ENCODE data around the gene GPX4. TPM values are rescaled to one million over a fixed set of nuclear protein-coding genes. Genes with fewer than 3 reads are reported as not detected.

Gene GPX4
- total RNA-seq, 1 experiment from 2014 or later = 577 TPM

DNA sequence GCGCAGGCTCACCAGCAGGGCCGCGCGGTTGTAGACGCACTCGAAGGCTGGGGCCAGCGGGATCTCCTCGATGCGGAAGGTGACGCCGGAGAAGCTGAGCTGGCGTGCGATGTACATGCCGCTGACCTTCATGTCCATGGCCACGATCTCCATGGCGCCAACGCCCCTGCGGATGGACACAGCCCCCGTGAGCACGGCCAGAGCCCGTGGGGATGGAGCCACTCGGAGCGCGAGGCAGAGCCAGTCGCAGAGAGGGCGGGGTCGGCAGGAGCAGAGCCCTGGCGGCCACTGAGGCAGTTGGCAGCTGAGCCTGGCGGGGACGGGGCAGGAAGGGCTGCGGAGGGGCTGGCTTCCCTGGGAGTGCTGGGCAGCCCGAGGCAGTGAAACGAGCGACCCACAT lies 15.2 kb downstream of the GPX4 start:
- BruUV-seq (replicated peaks) = no TSS peak
- Histone ChIP-seq H3K36me3 (ENCODE audit: control insufficient read depth, insufficient read depth, low read length) (peaks cover 3% of the 10 kb centered on the region), H3K27ac (ENCODE audit: low read length) (no peak overlapping the region), H3K4me3 (ENCODE audit: low read depth in 2 of 2, low read length in 2 of 2) (no peak overlapping the region), H3K9me3 (ENCODE audit: control insufficient read depth, insufficient read depth, low read depth, low read length) (no peaks in the 10 kb centered on the region), H3K4me1 (ENCODE audit: control insufficient read depth, insufficient read depth, low read length) (peaks cover 4% of the 10 kb centered on the region), H3K27me3 (ENCODE audit: control insufficient read depth, insufficient read depth, low read length) (no peaks in the 10 kb centered on the region)
- POLR2A ChIA-PET = no interaction called here
- CTCF ChIA-PET = no interaction called here
- no peak for DNase-seq (ENCODE audit: low read depth, low spot score)
- no peak for ATAC-seq
- TF ChIP-seq TCF7L2 (IDR thresholded peaks at IDR 0.05; ENCODE audit: low read depth, low read length) (no peak), SIN3A (IDR thresholded peaks at IDR 0.05; ENCODE audit: borderline replicate concordance, insufficient read depth, low read depth, low read length) (no peak), POLR2AphosphoS5 (IDR thresholded peaks at IDR 0.05; ENCODE audit: low read depth, low read length) (no peak), CTCF (IDR thresholded peaks at IDR 0.05) (no peak)
- TF ChIP-seq, protein P1, sequence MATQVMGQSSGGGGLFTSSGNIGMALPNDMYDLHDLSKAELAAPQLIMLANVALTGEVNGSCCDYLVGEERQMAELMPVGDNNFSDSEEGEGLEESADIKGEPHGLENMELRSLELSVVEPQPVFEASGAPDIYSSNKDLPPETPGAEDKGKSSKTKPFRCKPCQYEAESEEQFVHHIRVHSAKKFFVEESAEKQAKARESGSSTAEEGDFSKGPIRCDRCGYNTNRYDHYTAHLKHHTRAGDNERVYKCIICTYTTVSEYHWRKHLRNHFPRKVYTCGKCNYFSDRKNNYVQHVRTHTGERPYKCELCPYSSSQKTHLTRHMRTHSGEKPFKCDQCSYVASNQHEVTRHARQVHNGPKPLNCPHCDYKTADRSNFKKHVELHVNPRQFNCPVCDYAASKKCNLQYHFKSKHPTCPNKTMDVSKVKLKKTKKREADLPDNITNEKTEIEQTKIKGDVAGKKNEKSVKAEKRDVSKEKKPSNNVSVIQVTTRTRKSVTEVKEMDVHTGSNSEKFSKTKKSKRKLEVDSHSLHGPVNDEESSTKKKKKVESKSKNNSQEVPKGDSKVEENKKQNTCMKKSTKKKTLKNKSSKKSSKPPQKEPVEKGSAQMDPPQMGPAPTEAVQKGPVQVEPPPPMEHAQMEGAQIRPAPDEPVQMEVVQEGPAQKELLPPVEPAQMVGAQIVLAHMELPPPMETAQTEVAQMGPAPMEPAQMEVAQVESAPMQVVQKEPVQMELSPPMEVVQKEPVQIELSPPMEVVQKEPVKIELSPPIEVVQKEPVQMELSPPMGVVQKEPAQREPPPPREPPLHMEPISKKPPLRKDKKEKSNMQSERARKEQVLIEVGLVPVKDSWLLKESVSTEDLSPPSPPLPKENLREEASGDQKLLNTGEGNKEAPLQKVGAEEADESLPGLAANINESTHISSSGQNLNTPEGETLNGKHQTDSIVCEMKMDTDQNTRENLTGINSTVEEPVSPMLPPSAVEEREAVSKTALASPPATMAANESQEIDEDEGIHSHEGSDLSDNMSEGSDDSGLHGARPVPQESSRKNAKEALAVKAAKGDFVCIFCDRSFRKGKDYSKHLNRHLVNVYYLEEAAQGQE (IDR thresholded peaks at IDR 0.05; ENCODE audit: insufficient read depth in 1 of 2, low read depth in 2 of 2, low read length in 1 of 2) = no peak
- in situ Hi-C loops (cut with HindIII; ENCODE audit: low pct_unique_long_range_greater_than_20kb, low sequenced_read_pairs) = no loop called here
- intact Hi-C loops (cut with micrococcal nuclease; ENCODE audit: unreplicated experiment) = no loop called here

GRCh38 chr19:1119475-1120217 lies 15.9 kb downstream of the GPX4 start:
- POLR2A ChIA-PET = no interaction called here

More at GRCh38 chr19:1119475-1120217, 15.9 kb downstream of the GPX4 start:
- TF ChIP-seq POLR2AphosphoS5 (IDR thresholded peaks at IDR 0.05; ENCODE audit: low read depth, low read length) = no peak
- TF ChIP-seq, protein P1 (IDR thresholded peaks at IDR 0.05; ENCODE audit: insufficient read depth in 1 of 2, low read depth in 2 of 2, low read length in 1 of 2) = no peak
- no peak for TF ChIP-seq TCF7L2 (IDR thresholded peaks at IDR 0.05; ENCODE audit: low read depth, low read length)
- TF ChIP-seq CTCF (IDR thresholded peaks at IDR 0.05) = no peak
- TF ChIP-seq SIN3A (IDR thresholded peaks at IDR 0.05; ENCODE audit: borderline replicate concordance, insufficient read depth, low read depth, low read length) = no peak
- Histone ChIP-seq H3K4me3 (ENCODE audit: low read depth in 2 of 2, low read length in 2 of 2) (no peak overlapping the region), H3K9me3 (ENCODE audit: control insufficient read depth, insufficient read depth, low read depth, low read length) (no peaks in the 10 kb centered on the region), H3K27ac (ENCODE audit: low read length) (no peak overlapping the region), H3K4me1 (ENCODE audit: control insufficient read depth, insufficient read depth, low read length) (no peaks in the 10 kb centered on the region), H3K36me3 (ENCODE audit: control insufficient read depth, insufficient read depth, low read length) (peaks cover 3% of the 10 kb centered on the region), H3K27me3 (ENCODE audit: control insufficient read depth, insufficient read depth, low read length) (no peaks in the 10 kb centered on the region)
- BruUV-seq (replicated peaks) = no TSS peak
- DNase-seq (ENCODE audit: low read depth, low spot score) (no peak), ATAC-seq (no peak)
- CTCF ChIA-PET = no interaction called here
- intact Hi-C loops (cut with micrococcal nuclease; ENCODE audit: unreplicated experiment) (no loop called here), in situ Hi-C loops (cut with HindIII; ENCODE audit: low pct_unique_long_range_greater_than_20kb, low sequenced_read_pairs) (no loop called here)

Data from Panc1 (cell line).